Fibroblast of the conjunctiva (primary cell): Measurements from ENCODE around the gene ACBD6.

Experiments used
- DNase-seq: peaks from one replicate; pipeline ENCODE4 v3.0.0-alpha.2; 2010; ENCODE audit warnings: low read depth

The ACBD6 gene

DNA sequence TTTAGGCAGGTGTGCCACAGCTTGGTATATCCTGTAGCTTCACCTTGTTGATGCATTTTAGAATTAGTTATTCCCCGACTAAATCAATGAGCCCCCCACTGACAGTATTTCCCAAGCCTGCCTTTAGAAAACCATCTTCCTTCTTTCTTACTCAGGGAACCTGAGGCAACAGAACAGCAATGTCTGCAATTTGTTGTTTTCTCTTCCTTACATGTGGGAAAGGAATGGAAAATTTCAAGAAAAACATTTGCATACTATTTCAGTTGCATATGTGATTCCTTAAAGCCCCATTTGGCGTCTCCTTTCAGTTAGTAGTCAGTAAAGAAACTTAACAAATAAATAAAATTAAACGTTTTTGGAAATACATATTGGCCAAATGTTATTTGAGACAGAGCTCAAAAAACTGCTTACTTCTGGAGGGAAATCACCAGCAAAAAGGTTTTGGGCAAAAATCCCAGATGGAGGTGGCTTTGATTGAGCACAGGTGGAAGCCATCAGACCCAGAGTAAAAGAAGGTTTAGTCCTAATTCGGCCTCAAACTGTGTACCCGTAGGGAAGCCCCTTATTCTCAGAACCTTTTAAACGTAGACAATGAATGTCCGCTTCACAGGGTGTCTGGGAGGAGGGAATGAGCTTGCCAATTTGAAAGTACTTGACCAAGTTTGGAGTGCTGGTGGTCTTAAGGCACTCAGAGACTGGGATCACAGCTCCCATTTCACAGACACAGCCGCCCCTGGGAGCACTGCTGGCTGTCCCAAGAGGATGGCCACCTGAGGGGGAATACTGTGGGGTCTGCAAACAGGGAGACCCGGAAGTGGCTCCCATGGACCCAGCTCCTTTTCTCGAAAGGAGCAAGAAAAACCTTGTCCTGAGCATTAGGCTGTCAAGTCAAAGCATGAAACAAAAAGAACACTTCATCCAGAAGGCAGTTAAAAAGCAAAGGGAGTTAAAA is 263.0 kb downstream of the ACBD6 start:
- DNase-seq: no peak

DNA sequence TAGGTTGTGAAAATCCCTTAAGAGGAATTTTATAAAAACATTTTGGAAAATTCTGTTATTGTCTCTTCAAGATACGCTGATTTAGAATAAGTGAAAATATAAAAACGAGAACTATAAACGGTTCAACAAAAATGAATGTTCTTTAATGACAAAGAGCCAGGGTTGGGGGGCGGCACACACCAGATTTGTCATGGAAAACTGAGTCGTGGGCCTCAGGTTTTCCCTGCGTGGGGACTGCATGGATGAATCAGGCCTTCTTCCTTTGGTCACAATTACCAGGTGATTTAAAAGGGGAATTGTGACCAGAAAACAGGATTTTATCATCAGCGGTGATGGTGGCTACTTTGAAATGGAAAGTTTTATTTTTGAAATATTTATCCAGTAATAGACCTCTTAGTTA is 263.7 kb downstream of the ACBD6 start:
- DNase-seq: no peak
